ENCODE measurements around the gene CMIP. TPM values are rescaled to one million over a fixed set of nuclear protein-coding genes. Genes with fewer than 3 reads are reported as not detected.

Gene CMIP
- total RNA-seq, 1 donor from 2014 or later = 46.6 TPM

GRCh38 chr16:81539759-81540472 lies 95.3 kb downstream of the CMIP start:
- H3K27me3 Mint-ChIP-seq = no peaks in the 10 kb centered on the region
- H3K4me1 Mint-ChIP-seq (ENCODE audit: unreplicated experiment) = peaks cover 66% of the 10 kb centered on the region
- H3K4me3 Mint-ChIP-seq = peak overlapping the region; percentile 1
- TF ChIP-seq, protein P1, sequence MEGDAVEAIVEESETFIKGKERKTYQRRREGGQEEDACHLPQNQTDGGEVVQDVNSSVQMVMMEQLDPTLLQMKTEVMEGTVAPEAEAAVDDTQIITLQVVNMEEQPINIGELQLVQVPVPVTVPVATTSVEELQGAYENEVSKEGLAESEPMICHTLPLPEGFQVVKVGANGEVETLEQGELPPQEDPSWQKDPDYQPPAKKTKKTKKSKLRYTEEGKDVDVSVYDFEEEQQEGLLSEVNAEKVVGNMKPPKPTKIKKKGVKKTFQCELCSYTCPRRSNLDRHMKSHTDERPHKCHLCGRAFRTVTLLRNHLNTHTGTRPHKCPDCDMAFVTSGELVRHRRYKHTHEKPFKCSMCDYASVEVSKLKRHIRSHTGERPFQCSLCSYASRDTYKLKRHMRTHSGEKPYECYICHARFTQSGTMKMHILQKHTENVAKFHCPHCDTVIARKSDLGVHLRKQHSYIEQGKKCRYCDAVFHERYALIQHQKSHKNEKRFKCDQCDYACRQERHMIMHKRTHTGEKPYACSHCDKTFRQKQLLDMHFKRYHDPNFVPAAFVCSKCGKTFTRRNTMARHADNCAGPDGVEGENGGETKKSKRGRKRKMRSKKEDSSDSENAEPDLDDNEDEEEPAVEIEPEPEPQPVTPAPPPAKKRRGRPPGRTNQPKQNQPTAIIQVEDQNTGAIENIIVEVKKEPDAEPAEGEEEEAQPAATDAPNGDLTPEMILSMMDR (conservative IDR thresholded peaks at IDR 0.05) = no peak
- no peaks in the 10 kb centered on the region for H3K9me3 Mint-ChIP-seq
- DNase-seq (ENCODE audit: extremely low spot score, unreplicated experiment) = no peak
- no peaks in the 10 kb centered on the region for H3K36me3 Mint-ChIP-seq
- H3K27ac Mint-ChIP-seq = peak overlapping the region; percentile 39

DNA sequence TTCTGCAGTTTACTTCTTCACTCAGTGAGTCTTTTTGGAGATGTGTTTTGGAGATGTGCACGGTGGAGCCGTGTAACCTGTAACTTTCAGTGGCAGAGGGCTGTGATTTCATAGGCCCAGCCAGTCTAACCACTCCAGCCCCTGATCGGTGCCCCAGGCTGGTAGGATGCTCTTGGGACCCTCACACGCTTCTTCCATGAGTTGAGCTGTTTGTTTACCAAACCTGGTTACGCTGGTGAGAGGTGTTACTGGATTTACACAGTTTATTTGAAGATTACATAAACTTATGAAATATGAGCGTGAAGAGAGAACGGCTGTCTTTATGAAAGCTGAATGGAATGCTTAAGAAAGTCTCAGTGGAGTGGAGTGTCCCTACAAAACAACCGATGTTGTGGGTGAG lies 96.7 kb downstream of the CMIP start:
- peaks cover 71% of the 10 kb centered on the region for H3K4me1 Mint-ChIP-seq (ENCODE audit: unreplicated experiment)
- TF ChIP-seq, protein P1 (conservative IDR thresholded peaks at IDR 0.05) = no peak
- peak overlapping the region; percentile 32 for H3K27ac Mint-ChIP-seq
- no peaks in the 10 kb centered on the region for H3K36me3 Mint-ChIP-seq
- no peaks in the 10 kb centered on the region for H3K27me3 Mint-ChIP-seq
- no peak overlapping the region for H3K4me3 Mint-ChIP-seq
- no peaks in the 10 kb centered on the region for H3K9me3 Mint-ChIP-seq
- no peak for DNase-seq (ENCODE audit: extremely low spot score, unreplicated experiment)

GRCh38 chr16:81542609-81543570 lies 98.3 kb downstream of the CMIP start:
- no peaks in the 10 kb centered on the region for H3K36me3 Mint-ChIP-seq
- DNase-seq (ENCODE audit: extremely low spot score, unreplicated experiment) = no peak
- TF ChIP-seq, protein P1 (conservative IDR thresholded peaks at IDR 0.05) = no peak
- peak overlapping the region; percentile 46 for H3K4me3 Mint-ChIP-seq
- H3K9me3 Mint-ChIP-seq = no peaks in the 10 kb centered on the region
- no peaks in the 10 kb centered on the region for H3K27me3 Mint-ChIP-seq
- peaks cover 79% of the 10 kb centered on the region for H3K4me1 Mint-ChIP-seq (ENCODE audit: unreplicated experiment)
- H3K27ac Mint-ChIP-seq = no peak overlapping the region

- TF ChIP-seq, protein P1 (conservative IDR thresholded peaks at IDR 0.05) = no peak
- Mint-ChIP-seq H3K4me1 (ENCODE audit: unreplicated experiment) (peaks cover 72% of the 10 kb centered on the region), H3K36me3 (no peaks in the 10 kb centered on the region), H3K4me3 (no peak overlapping the region), H3K27ac (no peak overlapping the region), H3K9me3 (no peaks in the 10 kb centered on the region), H3K27me3 (no peaks in the 10 kb centered on the region)
- no peak for DNase-seq (ENCODE audit: extremely low spot score, unreplicated experiment)
These were observed 99.0 kb downstream of the CMIP start for GRCh38 chr16:81543571-81543970.

DNA sequence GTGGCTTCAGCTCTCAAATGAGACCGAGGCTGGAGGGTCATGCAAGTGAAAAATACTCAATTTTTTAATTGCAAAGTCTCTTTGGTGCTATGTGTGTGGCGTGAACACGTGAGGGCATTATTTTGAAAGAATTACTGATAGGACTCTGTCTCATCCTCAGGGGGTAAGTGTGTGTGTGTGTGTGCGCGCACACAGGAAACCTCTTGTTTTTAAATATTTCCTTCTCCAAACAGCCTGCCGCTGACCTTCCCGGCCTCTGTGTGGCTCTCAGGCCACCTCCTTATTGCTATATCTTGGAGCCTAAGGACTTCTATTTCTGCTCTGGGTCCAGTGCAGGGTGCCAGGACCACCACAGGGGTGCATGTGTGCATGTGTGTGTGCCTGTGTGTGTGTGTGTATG lies 99.7 kb downstream of the CMIP start:
- Mint-ChIP-seq H3K9me3 (no peaks in the 10 kb centered on the region), H3K4me1 (ENCODE audit: unreplicated experiment) (peaks cover 71% of the 10 kb centered on the region), H3K4me3 (no peak overlapping the region), H3K27ac (peak overlapping the region; percentile 0), H3K36me3 (no peaks in the 10 kb centered on the region), H3K27me3 (no peaks in the 10 kb centered on the region)
- DNase-seq (ENCODE audit: extremely low spot score, unreplicated experiment) = no peak
- TF ChIP-seq, protein P1 (conservative IDR thresholded peaks at IDR 0.05) = no peak
